DMS 273 (cell line): ENCODE measurements around the gene LAMA2.
"Not testable (repeated sequence)": the region's sequence is repeated elsewhere in the genome, so short reads cannot be mapped to it uniquely, and the experiment has no call there.

ENCODE experiments used
- DNase-seq: peaks from one replicate; lab custom pipeline; 2025; ENCODE audit not compliant: unreplicated experiment; lab: John Stamatoyannopoulos, UW

LAMA2 gene

GRCh38 chr6:129172279-129172995 lies 289.5 kb downstream of the LAMA2 start:
- not testable (repeated sequence) for DNase-seq

GRCh38 chr6:129175066-129175465 lies 292.1 kb downstream of the LAMA2 start:
- no peak for DNase-seq

GRCh38 chr6:129177801-129178200 lies 294.9 kb downstream of the LAMA2 start:
- no peak for DNase-seq

DNA sequence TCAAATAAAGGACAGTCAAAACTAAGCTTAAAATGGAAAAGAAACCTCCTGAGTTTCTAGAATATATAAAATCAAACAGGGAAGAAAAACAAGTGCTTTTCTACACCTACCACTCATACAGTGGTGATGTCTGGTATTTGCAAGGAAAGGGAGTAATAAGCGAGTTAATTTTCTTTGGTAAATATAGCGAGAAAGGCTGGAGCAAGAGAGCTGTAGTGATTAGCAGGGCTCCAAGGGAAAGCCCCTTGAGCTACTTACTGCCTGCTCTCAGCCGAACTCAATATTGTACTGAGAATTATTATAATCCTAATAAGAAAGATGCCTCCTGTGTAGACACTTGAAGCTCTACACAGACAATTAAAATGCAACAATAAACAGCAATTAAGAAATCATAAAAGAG lies 296.3 kb downstream of the LAMA2 start:
- no peak for DNase-seq

DNA sequence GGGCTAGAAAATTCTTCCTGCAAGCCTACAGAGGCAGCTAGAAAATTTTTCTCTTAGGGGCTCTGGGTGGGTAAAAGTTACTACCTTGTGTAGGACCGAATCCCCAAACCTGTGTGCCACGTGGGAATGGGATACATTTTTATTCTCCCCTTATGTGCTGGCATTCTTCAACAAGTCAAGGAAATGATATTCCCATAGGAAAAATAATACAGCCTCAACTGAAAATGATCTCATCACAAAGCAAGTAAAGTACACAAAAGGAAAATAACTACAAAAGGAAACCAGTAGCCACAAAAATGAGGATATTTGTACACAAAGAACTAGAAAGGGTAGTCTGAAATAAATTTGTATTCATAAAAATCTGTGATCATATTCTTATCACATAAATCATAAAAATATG lies 298.1 kb downstream of the LAMA2 start:
- no peak for DNase-seq

DNA sequence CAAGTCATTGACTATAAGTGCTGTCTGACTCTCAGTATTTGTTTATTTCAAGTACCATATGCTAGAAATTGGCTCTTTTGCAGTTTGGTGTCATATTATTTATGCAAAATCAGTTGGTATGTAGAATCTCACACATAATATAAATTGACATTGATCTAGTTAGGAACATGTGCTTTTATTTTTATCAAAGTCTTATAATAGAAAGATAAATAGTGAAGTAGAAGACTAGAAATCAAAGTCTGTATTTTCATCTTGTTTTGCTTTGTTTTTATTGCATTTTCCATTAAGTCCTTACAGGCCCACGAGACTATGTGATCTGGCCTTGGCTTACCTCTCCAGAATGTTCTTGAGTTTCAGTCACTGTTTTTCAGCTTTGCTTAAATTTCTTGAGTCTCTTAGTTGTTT lies 300.3 kb downstream of the LAMA2 start:
- DNase-seq: no peak

GRCh38 chr6:129183681-129184301 lies 300.9 kb downstream of the LAMA2 start:
- no peak for DNase-seq

- no peak for DNase-seq
Measured at GRCh38 chr6:129184324-129184723, 301.4 kb downstream of the LAMA2 start.

DNA sequence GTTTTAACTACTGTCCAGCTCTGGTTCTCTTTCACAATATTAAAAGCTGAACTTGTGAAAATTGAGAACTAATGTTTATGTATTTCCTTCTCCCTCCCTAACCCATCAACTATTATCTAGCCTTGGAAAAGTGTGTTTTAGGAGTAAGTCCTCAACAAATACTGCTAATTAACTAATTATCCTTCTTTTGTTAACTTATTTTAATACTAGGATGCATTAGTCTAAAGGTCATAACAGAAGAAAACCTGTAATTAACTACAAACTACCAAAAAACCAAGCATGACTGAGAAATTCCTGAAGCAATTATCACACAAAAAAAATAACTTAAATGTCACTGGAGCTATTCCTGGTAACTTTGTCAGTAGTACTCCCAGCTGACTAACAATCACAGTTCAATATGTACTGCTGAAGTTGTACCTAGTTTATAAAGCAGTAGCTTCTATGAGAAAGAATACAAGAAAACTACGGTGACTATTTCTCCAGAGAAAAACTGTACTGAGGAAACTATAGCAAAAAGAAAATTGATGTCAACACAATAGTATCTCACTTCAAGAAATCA lies 301.9 kb downstream of the LAMA2 start:
- no peak for DNase-seq

- no peak for DNase-seq
Measured at GRCh38 chr6:129186988-129187387, 304.1 kb downstream of the LAMA2 start.

- DNase-seq: no peak
Measured at GRCh38 chr6:129188306-129188705, 305.4 kb downstream of the LAMA2 start.

GRCh38 chr6:129188795-129189194 lies 305.9 kb downstream of the LAMA2 start:
- DNase-seq: no peak

- no peak for DNase-seq
Measured at GRCh38 chr6:129189266-129189665, 306.3 kb downstream of the LAMA2 start.

GRCh38 chr6:129191235-129191634 lies 308.3 kb downstream of the LAMA2 start:
- no peak for DNase-seq

GRCh38 chr6:129192458-129192989 lies 309.6 kb downstream of the LAMA2 start:
- no peak for DNase-seq

DNA sequence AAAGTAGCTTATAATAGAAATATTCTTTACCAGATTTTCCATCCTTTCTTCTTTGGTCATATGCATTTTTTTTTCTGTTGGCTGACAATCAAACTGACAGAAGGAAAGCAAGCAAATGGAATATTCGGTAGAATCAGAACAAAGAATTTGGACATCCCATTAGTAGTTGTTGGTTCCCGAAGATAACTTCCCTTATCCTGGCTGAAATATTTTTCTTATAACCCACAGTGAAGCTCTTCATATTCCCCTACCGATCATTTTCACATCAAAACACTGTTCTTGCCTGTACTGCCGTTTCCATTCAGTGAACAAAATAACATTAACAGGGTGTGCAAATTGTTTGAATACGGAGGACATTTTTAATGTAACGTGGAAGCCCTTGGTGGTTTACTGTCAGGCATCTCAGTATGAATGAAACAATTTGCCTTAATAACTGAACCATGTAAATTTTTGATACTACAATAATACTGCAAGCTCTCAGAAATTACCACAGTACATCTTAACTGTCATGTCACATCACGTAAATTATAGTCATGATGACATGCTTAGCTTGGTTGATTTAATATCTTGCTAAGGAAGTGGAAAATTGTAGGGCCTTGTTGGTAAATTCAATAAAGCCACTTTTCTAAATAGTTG lies 311.5 kb downstream of the LAMA2 start:
- no peak for DNase-seq

- DNase-seq: no peak
Measured at GRCh38 chr6:129195161-129195560, 312.2 kb downstream of the LAMA2 start.

GRCh38 chr6:129195643-129196042 lies 312.7 kb downstream of the LAMA2 start:
- no peak for DNase-seq

GRCh38 chr6:129197154-129197553 lies 314.2 kb downstream of the LAMA2 start:
- DNase-seq: no peak

GRCh38 chr6:129200151-129200550 lies 317.2 kb downstream of the LAMA2 start:
- DNase-seq: no peak

GRCh38 chr6:129203190-129203900 lies 320.4 kb downstream of the LAMA2 start:
- no peak for DNase-seq
